Left forelimb (tissue), 1 donor: ENCODE measurements around the gene LRP3.
"Not testable (repeated sequence)": the region's sequence is repeated elsewhere in the genome, so short reads cannot be mapped to it uniquely, and the experiment has no call there.

Source experiments
- DNase-seq: peaks from one replicate; pipeline ENCODE4 v3.0.0-alpha.2; 2018; ENCODE audit warnings: low spot score

LRP3 gene

GRCh38 chr19:33217881-33218280 is 23.8 kb downstream of the LRP3 start:
- DNase-seq = no peak

- no peak for DNase-seq
Observed at GRCh38 chr19:33219261-33219815, 25.2 kb downstream of the LRP3 start.

GRCh38 chr19:33220115-33220514 is 26.0 kb downstream of the LRP3 start:
- DNase-seq = no peak

GRCh38 chr19:33220735-33221134 is 26.6 kb downstream of the LRP3 start:
- DNase-seq = no peak

- DNase-seq = no peak
Observed at GRCh38 chr19:33221638-33222037, 27.5 kb downstream of the LRP3 start.

GRCh38 chr19:33222255-33222654 is 28.1 kb downstream of the LRP3 start:
- DNase-seq = not testable (repeated sequence)

- no peak for DNase-seq
Observed at GRCh38 chr19:33224694-33225457, 30.7 kb downstream of the LRP3 start.

GRCh38 chr19:33225458-33225926 is 31.4 kb downstream of the LRP3 start, which contains the start of gene SLC7A10:
SLC7A10 (minus strand) TSS chr19:33225850; CDS start chr19:33225703, 147 bp downstream.
- DNase-seq = no peak

- no peak for DNase-seq
Observed at GRCh38 chr19:33226550-33227241, 32.6 kb downstream of the LRP3 start.

GRCh38 chr19:33227242-33227650 is 33.1 kb downstream of the LRP3 start:
- no peak for DNase-seq

GRCh38 chr19:33227870-33228599 is 33.9 kb downstream of the LRP3 start:
- DNase-seq = no peak

- DNase-seq = no peak
Observed at GRCh38 chr19:33229962-33230361, 35.8 kb downstream of the LRP3 start.

- DNase-seq = no peak
Observed at GRCh38 chr19:33231511-33231910, 37.4 kb downstream of the LRP3 start.

GRCh38 chr19:33232656-33233055 is 38.5 kb downstream of the LRP3 start:
- DNase-seq = no peak

GRCh38 chr19:33233056-33233873 is 39.1 kb downstream of the LRP3 start:
- no peak for DNase-seq

GRCh38 chr19:33234092-33234491 is 40.0 kb downstream of the LRP3 start:
- DNase-seq = no peak

GRCh38 chr19:33234736-33235135 is 40.6 kb downstream of the LRP3 start:
- DNase-seq = no peak

- no peak for DNase-seq
Observed at GRCh38 chr19:33235269-33235995, 41.3 kb downstream of the LRP3 start.

- DNase-seq = no peak
Observed at GRCh38 chr19:33235996-33236350, 41.8 kb downstream of the LRP3 start.

- DNase-seq = no peak
Observed at GRCh38 chr19:33236696-33237390, 42.7 kb downstream of the LRP3 start.
